T-helper 2 cell treated with Interferon-gamma antibody and Interleukin-4, amounts not matched to agents 5 μg/mL and 100 μg/mL, for 36 hours (primary cell): ENCODE results near the gene CPEB3.
"Not testable (repeated sequence)": the region's sequence is repeated elsewhere in the genome, so short reads cannot be mapped to it uniquely, and the experiment has no call there.

Source experiments
- DNase-seq: peaks from one replicate; pipeline ENCODE4 v3.0.0; 2021; ENCODE audit warnings: low spot score
- H3K27ac Mint-ChIP-seq: one replicate; pipeline ENCODE4 v1.8.0; 2021; ENCODE audit warnings: mild to moderate bottlenecking, mixed read lengths
- H3K27me3 Mint-ChIP-seq: one replicate; pipeline ENCODE4 v1.8.0; 2021; ENCODE audit warnings: low read depth, mixed read lengths
- H3K36me3 Mint-ChIP-seq: one replicate; pipeline ENCODE4 v1.8.0; 2021; ENCODE audit warnings: low read depth, mixed read lengths
- H3K4me1 Mint-ChIP-seq: one replicate; pipeline ENCODE4 v1.8.0; 2021; ENCODE audit warnings: low read depth, mixed read lengths
- H3K4me3 Mint-ChIP-seq: one replicate; pipeline ENCODE4 v1.8.0; 2022; ENCODE audit warnings: mild to moderate bottlenecking, moderate library complexity, mixed read lengths
- H3K9me3 Mint-ChIP-seq: one replicate; pipeline ENCODE4 v1.8.0; 2021; ENCODE audit warnings: mixed read lengths

CPEB3 gene

DNA sequence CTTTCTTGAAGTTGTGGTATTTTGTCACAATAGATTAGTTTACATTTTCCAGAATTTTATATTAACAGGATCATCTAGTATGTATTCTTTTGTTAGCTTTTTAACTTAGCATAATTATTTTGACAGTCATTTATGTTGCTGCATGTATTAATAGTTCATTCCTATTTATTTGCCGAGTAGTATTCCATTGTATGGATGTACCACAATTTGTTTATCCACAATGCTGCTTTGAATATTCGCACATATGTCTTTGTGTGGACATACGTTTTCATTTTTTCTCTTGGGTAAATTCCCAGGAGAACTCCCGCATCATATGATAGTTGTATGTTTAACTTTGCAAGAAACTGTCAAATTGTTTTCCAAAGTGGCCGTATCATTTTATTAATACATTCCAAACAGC lies 115.7 kb downstream of the CPEB3 start:
- Mint-ChIP-seq H3K4me3 (no peak overlapping the region), H3K9me3 (no peaks in the 10 kb centered on the region), H3K27ac (no peak overlapping the region), H3K4me1 (no peaks in the 10 kb centered on the region), H3K27me3 (no peaks in the 10 kb centered on the region), H3K36me3 (no peaks in the 10 kb centered on the region)
- DNase-seq, result no peak

GRCh38 chr10:92173996-92174395 lies 116.9 kb downstream of the CPEB3 start:
- no peak overlapping the region for H3K27ac Mint-ChIP-seq
- H3K27me3 Mint-ChIP-seq, result no peaks in the 10 kb centered on the region
- peaks cover 8% of the 10 kb centered on the region for H3K36me3 Mint-ChIP-seq
- H3K9me3 Mint-ChIP-seq, result peaks cover 9% of the 10 kb centered on the region
- DNase-seq, result no peak
- no peaks in the 10 kb centered on the region for H3K4me1 Mint-ChIP-seq
- H3K4me3 Mint-ChIP-seq, result no peak overlapping the region

GRCh38 chr10:92164036-92164696 lies 126.7 kb downstream of the CPEB3 start:
- no peaks in the 10 kb centered on the region for H3K4me1 Mint-ChIP-seq
- no peak for DNase-seq
- peaks cover 2% of the 10 kb centered on the region for H3K36me3 Mint-ChIP-seq
- no peak overlapping the region for H3K4me3 Mint-ChIP-seq
- peaks cover 8% of the 10 kb centered on the region for H3K9me3 Mint-ChIP-seq
- H3K27ac Mint-ChIP-seq, result no peak overlapping the region
- no peaks in the 10 kb centered on the region for H3K27me3 Mint-ChIP-seq

DNA sequence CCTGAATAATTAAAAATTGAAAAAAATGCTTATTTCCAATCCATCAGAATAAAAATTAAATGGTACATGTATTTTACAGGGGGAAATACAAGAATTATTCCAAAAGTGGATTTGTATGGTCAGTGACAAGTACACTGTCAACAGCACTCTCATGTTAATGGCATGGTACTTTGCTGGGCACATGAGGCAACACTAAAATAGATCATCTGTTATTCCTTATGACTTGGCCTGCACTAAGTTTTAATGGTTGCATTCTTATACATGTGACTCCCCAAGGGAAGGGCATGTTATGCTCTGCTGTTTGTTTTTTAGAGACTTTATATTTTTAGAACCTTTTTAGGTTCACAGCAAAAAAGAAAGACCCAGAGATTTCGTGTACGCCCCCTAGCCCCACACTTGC lies 128.3 kb downstream of the CPEB3 start:
- Mint-ChIP-seq H3K4me1 (no peaks in the 10 kb centered on the region), H3K4me3 (no peak overlapping the region), H3K36me3 (peaks cover 2% of the 10 kb centered on the region), H3K27ac (no peak overlapping the region), H3K9me3 (peaks cover 8% of the 10 kb centered on the region), H3K27me3 (no peaks in the 10 kb centered on the region)
- no peak for DNase-seq

- Mint-ChIP-seq H3K9me3 (no peaks in the 10 kb centered on the region), H3K4me3 (no peak overlapping the region), H3K4me1 (no peaks in the 10 kb centered on the region), H3K36me3 (no peaks in the 10 kb centered on the region), H3K27ac (no peak overlapping the region), H3K27me3 (peaks cover 2% of the 10 kb centered on the region)
- no peak for DNase-seq
Observed at GRCh38 chr10:92156874-92157773, 133.8 kb downstream of the CPEB3 start.

- Mint-ChIP-seq H3K27me3 (peaks cover 4% of the 10 kb centered on the region), H3K4me1 (no peaks in the 10 kb centered on the region), H3K27ac (no peak overlapping the region), H3K4me3 (no peak overlapping the region), H3K36me3 (no peaks in the 10 kb centered on the region), H3K9me3 (no peaks in the 10 kb centered on the region)
- DNase-seq, result no peak
Observed at GRCh38 chr10:92150823-92151222, 140.1 kb downstream of the CPEB3 start.

DNA sequence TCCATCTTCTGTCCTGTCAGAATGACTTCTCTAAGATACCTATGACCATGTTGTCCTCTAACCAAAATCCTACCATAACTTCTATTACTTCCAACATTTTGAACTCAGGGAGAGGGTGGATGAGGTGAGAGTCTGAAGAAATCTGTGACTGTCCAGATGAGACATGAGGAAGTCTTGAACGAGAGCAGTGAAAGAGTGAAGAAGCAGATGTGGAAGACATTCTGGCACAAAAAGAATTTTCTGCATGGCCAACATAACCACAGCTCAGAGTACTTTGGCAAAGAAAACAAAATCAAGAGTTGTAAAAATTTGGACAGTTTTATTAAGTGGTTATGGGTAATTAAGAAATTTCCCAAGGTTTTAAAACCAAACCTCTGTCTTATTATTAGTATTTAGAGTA lies 141.6 kb downstream of the CPEB3 start:
- peaks cover 2% of the 10 kb centered on the region for H3K27me3 Mint-ChIP-seq
- H3K9me3 Mint-ChIP-seq, result no peaks in the 10 kb centered on the region
- no peaks in the 10 kb centered on the region for H3K4me1 Mint-ChIP-seq
- no peak overlapping the region for H3K4me3 Mint-ChIP-seq
- H3K27ac Mint-ChIP-seq, result no peak overlapping the region
- DNase-seq, result no peak
- no peaks in the 10 kb centered on the region for H3K36me3 Mint-ChIP-seq

- Mint-ChIP-seq H3K4me3 (no peak overlapping the region), H3K27ac (no peak overlapping the region), H3K4me1 (no peaks in the 10 kb centered on the region), H3K9me3 (no peaks in the 10 kb centered on the region), H3K36me3 (peaks cover 2% of the 10 kb centered on the region), H3K27me3 (peaks cover 2% of the 10 kb centered on the region)
- DNase-seq, result no peak
Observed at GRCh38 chr10:92146781-92147180, 144.1 kb downstream of the CPEB3 start.

GRCh38 chr10:92146107-92146506 lies 144.8 kb downstream of the CPEB3 start:
- H3K27me3 Mint-ChIP-seq, result peaks cover 2% of the 10 kb centered on the region
- no peak for DNase-seq
- no peaks in the 10 kb centered on the region for H3K4me1 Mint-ChIP-seq
- no peak overlapping the region for H3K4me3 Mint-ChIP-seq
- no peaks in the 10 kb centered on the region for H3K9me3 Mint-ChIP-seq
- peaks cover 2% of the 10 kb centered on the region for H3K36me3 Mint-ChIP-seq
- no peak overlapping the region for H3K27ac Mint-ChIP-seq

DNA sequence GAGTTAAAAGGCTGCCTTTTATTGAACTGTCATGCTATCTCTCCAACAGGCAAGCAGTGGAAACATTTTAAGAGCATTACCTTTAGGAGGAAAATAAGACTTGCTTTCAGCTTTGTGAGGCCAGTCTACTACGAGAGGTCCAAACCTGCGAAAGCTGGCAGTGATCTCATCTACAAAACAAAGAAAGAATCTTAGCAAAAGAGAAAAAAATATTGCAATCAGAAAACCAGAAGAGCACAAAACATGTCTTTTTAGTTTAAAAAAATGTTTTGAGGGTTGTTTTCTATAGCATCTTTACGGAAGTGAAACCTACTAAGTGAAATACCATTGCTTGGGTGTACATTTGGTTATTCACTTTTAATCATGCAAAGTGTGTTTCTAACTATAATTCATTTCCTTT lies 147.9 kb downstream of the CPEB3 start:
- Mint-ChIP-seq H3K27me3 (no peaks in the 10 kb centered on the region), H3K4me1 (no peaks in the 10 kb centered on the region), H3K4me3 (no peak overlapping the region), H3K9me3 (no peaks in the 10 kb centered on the region), H3K36me3 (peaks cover 6% of the 10 kb centered on the region), H3K27ac (no peak overlapping the region)
- DNase-seq, result no peak

GRCh38 chr10:92142512-92142911 lies 148.4 kb downstream of the CPEB3 start:
- DNase-seq, result no peak
- Mint-ChIP-seq H3K4me1 (no peaks in the 10 kb centered on the region), H3K27ac (no peak overlapping the region), H3K9me3 (no peaks in the 10 kb centered on the region), H3K36me3 (peaks cover 6% of the 10 kb centered on the region), H3K4me3 (no peak overlapping the region), H3K27me3 (no peaks in the 10 kb centered on the region)

DNA sequence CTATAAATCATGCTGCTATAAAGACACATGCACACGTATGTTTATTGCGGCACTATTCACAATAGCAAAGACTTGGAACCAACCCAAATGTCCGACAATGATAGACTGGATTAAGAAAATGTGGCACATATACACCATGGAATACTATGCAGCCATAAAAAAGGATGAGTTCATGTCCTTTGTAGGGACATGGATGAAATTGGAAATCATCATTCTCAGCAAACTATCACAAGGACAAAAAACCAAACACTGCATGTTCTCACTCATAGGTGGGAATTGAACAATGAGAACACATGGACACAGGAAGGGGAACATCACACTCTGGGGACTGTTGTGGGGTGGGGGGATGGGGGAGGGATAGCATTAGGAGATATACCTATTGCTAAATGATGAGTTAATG lies 149.7 kb downstream of the CPEB3 start:
- H3K27ac Mint-ChIP-seq, H3K4me1 Mint-ChIP-seq, H3K9me3 Mint-ChIP-seq, H3K27me3 Mint-ChIP-seq, DNase-seq, H3K36me3 Mint-ChIP-seq, H3K4me3 Mint-ChIP-seq: not testable (repeated sequence)

DNA sequence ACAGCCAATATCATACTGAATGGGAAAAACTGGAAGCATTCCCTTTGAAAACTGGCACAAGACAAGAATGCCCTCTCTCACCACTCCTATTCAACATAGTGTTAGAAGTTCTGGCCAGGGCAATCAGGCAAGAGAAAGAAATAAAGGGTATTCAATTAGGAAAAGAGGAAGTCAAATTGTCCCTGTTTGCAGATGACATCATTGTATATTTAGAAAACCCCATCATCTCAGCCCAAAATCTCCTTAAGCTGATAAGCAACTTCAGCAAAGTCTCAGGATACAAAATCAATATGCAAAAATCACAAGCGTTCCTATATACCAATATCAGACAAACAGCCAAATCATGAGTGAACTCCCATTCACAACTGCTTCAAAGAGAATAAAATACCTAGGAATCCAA lies 156.8 kb downstream of the CPEB3 start:
- H3K4me1 Mint-ChIP-seq, H3K36me3 Mint-ChIP-seq, H3K27ac Mint-ChIP-seq, DNase-seq, H3K9me3 Mint-ChIP-seq, H3K27me3 Mint-ChIP-seq, H3K4me3 Mint-ChIP-seq: not testable (repeated sequence)

- no peak for DNase-seq
Observed at GRCh38 chr10:92131275-92131820, 159.5 kb downstream of the CPEB3 start.

More at GRCh38 chr10:92131275-92131820, 159.5 kb downstream of the CPEB3 start:
- Mint-ChIP-seq H3K9me3 (no peaks in the 10 kb centered on the region), H3K27me3 (peaks cover 5% of the 10 kb centered on the region), H3K4me3 (no peak overlapping the region), H3K4me1 (no peaks in the 10 kb centered on the region), H3K36me3 (peaks cover 3% of the 10 kb centered on the region), H3K27ac (no peak overlapping the region)
